ENCODE measurements around the gene BRI3BP.

DNA sequence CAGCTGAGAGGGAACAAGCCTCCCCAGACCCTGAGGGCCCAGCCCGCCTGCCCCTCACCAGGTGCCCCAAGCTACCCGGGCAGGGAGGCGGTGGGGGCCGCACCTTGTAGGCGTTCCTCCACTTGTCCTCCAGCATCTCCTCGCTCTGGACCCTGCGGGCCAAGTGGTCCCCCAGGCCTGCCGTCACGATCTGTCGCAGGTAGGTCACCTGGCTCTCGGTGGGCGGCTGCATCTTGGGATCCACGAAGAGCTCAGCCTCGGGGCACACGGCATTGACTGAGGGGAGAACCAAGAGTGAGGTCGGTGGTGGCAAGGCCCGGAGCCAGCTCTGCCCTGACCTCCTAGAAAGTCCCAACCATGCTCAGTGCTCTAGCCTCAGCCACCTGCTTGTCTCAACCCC is 41.1 kb upstream of the BRI3BP start:
- TF ChIP-seq, protein P1, sequence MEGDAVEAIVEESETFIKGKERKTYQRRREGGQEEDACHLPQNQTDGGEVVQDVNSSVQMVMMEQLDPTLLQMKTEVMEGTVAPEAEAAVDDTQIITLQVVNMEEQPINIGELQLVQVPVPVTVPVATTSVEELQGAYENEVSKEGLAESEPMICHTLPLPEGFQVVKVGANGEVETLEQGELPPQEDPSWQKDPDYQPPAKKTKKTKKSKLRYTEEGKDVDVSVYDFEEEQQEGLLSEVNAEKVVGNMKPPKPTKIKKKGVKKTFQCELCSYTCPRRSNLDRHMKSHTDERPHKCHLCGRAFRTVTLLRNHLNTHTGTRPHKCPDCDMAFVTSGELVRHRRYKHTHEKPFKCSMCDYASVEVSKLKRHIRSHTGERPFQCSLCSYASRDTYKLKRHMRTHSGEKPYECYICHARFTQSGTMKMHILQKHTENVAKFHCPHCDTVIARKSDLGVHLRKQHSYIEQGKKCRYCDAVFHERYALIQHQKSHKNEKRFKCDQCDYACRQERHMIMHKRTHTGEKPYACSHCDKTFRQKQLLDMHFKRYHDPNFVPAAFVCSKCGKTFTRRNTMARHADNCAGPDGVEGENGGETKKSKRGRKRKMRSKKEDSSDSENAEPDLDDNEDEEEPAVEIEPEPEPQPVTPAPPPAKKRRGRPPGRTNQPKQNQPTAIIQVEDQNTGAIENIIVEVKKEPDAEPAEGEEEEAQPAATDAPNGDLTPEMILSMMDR (IDR thresholded peaks at IDR 0.05; ENCODE audit: low read depth, low read length) = no peak
- TF ChIP-seq POLR2A (IDR thresholded peaks at IDR 0.05; ENCODE audit: extremely low read depth, insufficient read length) (no peak), MYC (IDR thresholded peaks at IDR 0.05; ENCODE audit: low read depth, low read length) (no peak)
- TF ChIP-seq, protein P2, sequence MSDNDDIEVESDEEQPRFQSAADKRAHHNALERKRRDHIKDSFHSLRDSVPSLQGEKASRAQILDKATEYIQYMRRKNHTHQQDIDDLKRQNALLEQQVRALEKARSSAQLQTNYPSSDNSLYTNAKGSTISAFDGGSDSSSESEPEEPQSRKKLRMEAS (IDR thresholded peaks at IDR 0.05; ENCODE audit: low read depth, low read length) = no peak

Data from NB4 (cell line).